Loucy (cell line): ENCODE data around the gene RFTN2.

ENCODE experiments used
- CTCF ChIP-seq: fragments of 200-600 bp; sonication (generic); conservative IDR thresholded peaks from 2 replicates; pipeline ENCODE4 v1.5.1; 2014; ENCODE audit warnings: mild to moderate bottlenecking, antibody characterized with exemption, low read length
- EZH2phosphoT487 ChIP-seq: fragments of 200-600 bp; IDR thresholded peaks from 2 replicates; pipeline ENCODE4 v1.6.1; 2018; ENCODE audit warnings: antibody characterized with exemption, mild to moderate bottlenecking, moderate library complexity, borderline replicate concordance

DNA sequence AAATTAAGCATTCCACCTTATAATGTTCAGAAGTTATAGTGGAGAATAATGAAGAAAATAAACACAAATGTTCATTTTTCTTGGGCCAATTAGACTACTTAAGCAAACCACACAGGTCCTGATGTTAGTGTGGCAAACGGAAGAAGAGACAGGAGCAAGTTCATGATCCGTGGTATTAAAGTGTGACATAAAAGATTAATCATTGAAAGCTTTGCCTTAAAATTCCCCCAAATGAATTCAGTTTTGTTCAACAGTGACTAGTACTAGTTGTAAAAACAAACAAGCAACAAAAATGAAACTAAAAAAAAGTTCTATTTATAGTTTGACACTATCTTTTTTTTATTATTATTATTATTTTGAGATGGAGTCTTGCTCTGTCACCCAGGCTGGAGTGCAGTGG lies 73.7 kb downstream of the RFTN2 start:
- no peak for TF ChIP-seq CTCF
- no peak for TF ChIP-seq EZH2phosphoT487
